HepG2 (cell line): Measurements from ENCODE around the gene ABCG8. TPM values are rescaled to one million over a fixed set of nuclear protein-coding genes. Genes with fewer than 3 reads are reported as not detected.

Source experiments
- ARID2 ChIP-seq: sonication (generic); formaldehyde crosslinking; IDR thresholded peaks from 2 replicates; pipeline ENCODE4 v1.8.1; 2022; ENCODE audit warnings: mild to moderate bottlenecking, missing genetic modification reagents, borderline replicate concordance
- ATF7 ChIP-seq, 2 experiments: fragments of 450-650 bp in 1 of 2; sonication (generic) in 1 of 2; formaldehyde crosslinking in 1 of 2; IDR thresholded peaks; 2 replicates each; pipeline versions ENCODE4 v1.4.0 to v1.6.1; 2016 to 2020; ENCODE audit warnings: antibody characterized with exemption in 1 of 2, mild to moderate bottlenecking in 1 of 2, missing genetic modification reagents in 1 of 2
- EZH2 ChIP-seq: conservative IDR thresholded peaks from 2 replicates; pipeline ENCODE4 v1.6.1; 2012; ENCODE audit warnings: mild to moderate bottlenecking, low read depth, low read length, moderate library complexity
- FOXP4 ChIP-seq: sonication (generic); formaldehyde crosslinking; IDR thresholded peaks from 2 replicates; pipeline ENCODE4 v1.4.0; 2020; ENCODE audit warnings: missing genetic modification reagents
- GPBP1L1 ChIP-seq: sonication (generic); formaldehyde crosslinking; IDR thresholded peaks from 2 replicates; pipeline ENCODE4 v1.5.0; 2020; ENCODE audit warnings: mild to moderate bottlenecking, missing genetic modification reagents
- HDAC1 ChIP-seq: sonication (generic); formaldehyde crosslinking; IDR thresholded peaks from 2 replicates; pipeline ENCODE4 v1.5.1; 2020; ENCODE audit warnings: mild to moderate bottlenecking, missing genetic modification reagents
- MED1 ChIP-seq: sonication (generic); formaldehyde crosslinking; IDR thresholded peaks from 2 replicates; pipeline ENCODE4 v1.4.0; 2020; ENCODE audit warnings: missing genetic modification reagents
- SOX6 ChIP-seq, 2 experiments: fragments of 450-650 bp in 1 of 2; sonication (generic) in 1 of 2; formaldehyde crosslinking in 1 of 2; IDR thresholded peaks; 2 replicates each; pipeline versions ENCODE4 v1.4.0 to v1.6.1; 2017 to 2020; ENCODE audit warnings: antibody characterized with exemption in 1 of 2, mild to moderate bottlenecking in 1 of 2, missing genetic modification reagents in 1 of 2
- TERF1 ChIP-seq: sonication (generic); formaldehyde crosslinking; IDR thresholded peaks from 2 replicates; pipeline ENCODE4 v1.8.0; 2022; ENCODE audit warnings: mild to moderate bottlenecking, missing genetic modification reagents, moderate library complexity
- ZMAT5 ChIP-seq: sonication (generic); formaldehyde crosslinking; IDR thresholded peaks from 2 replicates; pipeline ENCODE4 v1.5.0; 2020; ENCODE audit warnings: mild to moderate bottlenecking, low read depth, missing genetic modification reagents, borderline replicate concordance
- ZNF275 ChIP-seq: sonication (generic); formaldehyde crosslinking; IDR thresholded peaks from 2 replicates; pipeline ENCODE4 v1.8.0; 2022; ENCODE audit warnings: missing genetic modification reagents, mild to moderate bottlenecking, inconsistent platforms, borderline replicate concordance
- ZNF280D ChIP-seq: sonication (generic); formaldehyde crosslinking; IDR thresholded peaks from 2 replicates; pipeline ENCODE4 v1.5.1; 2020; ENCODE audit warnings: mild to moderate bottlenecking, missing genetic modification reagents
- ZNF570 ChIP-seq: sonication (generic); formaldehyde crosslinking; IDR thresholded peaks from 2 replicates; pipeline ENCODE4 v1.4.0; 2020; ENCODE audit warnings: mild to moderate bottlenecking, missing genetic modification reagents, borderline replicate concordance
- ZNF572 ChIP-seq: sonication (generic); formaldehyde crosslinking; IDR thresholded peaks from 2 replicates; pipeline ENCODE4 v1.5.1; 2020; ENCODE audit warnings: mild to moderate bottlenecking, missing genetic modification reagents
- ZNF740 ChIP-seq: sonication (generic); formaldehyde crosslinking; IDR thresholded peaks from 2 replicates; pipeline ENCODE4 v1.4.0; 2020; ENCODE audit warnings: missing genetic modification reagents
- ZNF747 ChIP-seq: sonication (generic); formaldehyde crosslinking; IDR thresholded peaks from 2 replicates; pipeline ENCODE4 v1.8.1; 2023; ENCODE audit warnings: missing genetic modification reagents, mild to moderate bottlenecking, borderline replicate concordance
- ZNF75D ChIP-seq: sonication (generic); formaldehyde crosslinking; IDR thresholded peaks from 2 replicates; pipeline ENCODE4 v1.8.1; 2023; ENCODE audit warnings: missing genetic modification reagents, mild to moderate bottlenecking, borderline replicate concordance
- polyA plus RNA-seq, 8 experiments: library from polyadenylated mRNA; depleted of rRNA in 3 of 8; stranded (reverse) in 7 of 8; unstranded in 1 of 8; fragments of >200 nt; fragmentation: Illumina TruSeq in 4 of 8; extraction: Trizol in 4 of 8; gene quantifications; 2 replicates each; pipeline versions ENCODE4 v1.2.1 to v1.2.3, GENCODE V29; 2011 to 2016; ENCODE audit warnings: low read depth in 4 of 8, missing spikeins in 1 of 8, mixed read lengths in 1 of 8; ENCODE audit not compliant: insufficient read depth in 1 of 8
- total RNA-seq, 5 experiments: library from RNA; depleted of rRNA; stranded (reverse); fragments of >200 nt; fragmentation: Illumina TruSeq; extraction: Trizol; gene quantifications; 2 replicates each; pipeline ENCODE4 v1.2.3, GENCODE V29; 2016; ENCODE audit warnings: low read depth in 1 of 5

Gene ABCG8
- total and polyA plus RNA-seq, 2 of the 13 experiments (the other 11 are each of a cell fraction or from before 2014, with no cell fraction given) = 8.1 to 8.8 TPM

GRCh38 chr2:43841949-43842865 is 3.4 kb downstream of the ABCG8 start (continued):
- TF ChIP-seq ZNF280D (CRISPR knock-in tag) (no peak), ZNF75D (no peak), ZNF570 (no peak), ATF7 (IDR thresholded peaks at IDR 0.05) (no peak), ATF7 (CRISPR knock-in tag; IDR thresholded peaks at IDR 0.05) (no peak), MED1 (CRISPR knock-in tag) (no peak), ZNF275 (CRISPR knock-in tag) (no peak), TERF1 (CRISPR knock-in tag) (no peak), ZNF747 (CRISPR knock-in tag) (0 out of 2 replicates have a peak, but pooled peaks have one; percentile 10), HDAC1 (CRISPR knock-in tag) (peak; percentile 54; the same call in 1 of the 2 replicates), EZH2 (no peak), ZNF572 (CRISPR knock-in tag) (no peak), ZNF740 (CRISPR knock-in tag) (no peak), FOXP4 (CRISPR knock-in tag) (peak; percentile 94), ARID2 (no peak), ZMAT5 (CRISPR knock-in tag) (no peak), SOX6 (IDR thresholded peaks at IDR 0.05) (no peak), SOX6 (CRISPR knock-in tag; IDR thresholded peaks at IDR 0.05) (peak; percentile 86), GPBP1L1 (no peak)
